Endothelial cell of umbilical vein (primary cell): Measurements from ENCODE around the gene COASY. TPM values are rescaled to one million over a fixed set of nuclear protein-coding genes. Genes with fewer than 3 reads are reported as not detected.

Experiments
- BruUV-seq: library from RNA; stranded (reverse); fragments of 400-500 nt; replicated peaks from 2 replicates; lab custom pipeline; 2021; lab: Mats Ljungman, UMichigan
- CTCF ChIA-PET: fragments of 300-600, 350-600 bp; sonication (Branson Sonifier 250); formaldehyde crosslinking; loops from one replicate; lab custom pipeline; 2021; ENCODE audit warnings: antibody characterized with exemption, inconsistent platforms; lab: Charles Lee
- POLR2A ChIA-PET: fragments of 300-600, 350-600 bp; sonication (Branson Sonifier 250); formaldehyde crosslinking; loops from one replicate; lab custom pipeline; 2021; ENCODE audit warnings: antibody characterized with exemption, inconsistent platforms; lab: Charles Lee
- DNase-seq: peaks from one replicate; pipeline ENCODE4 v3.0.0-alpha.2; 2011; ENCODE audit warnings: low read depth, low spot score
- FAIRE-seq: peaks from 2 replicates; lab custom pipeline; 2011; peaks lifted over from hg19 to GRCh38; lab: Jason Lieb, UNC
- H2AFZ ChIP-seq: 2 replicates; pipeline ENCODE4 v1.6.0; 2012; ENCODE audit warnings: low read depth, low read length, control low read depth, inconsistent platforms
- H3K27ac ChIP-seq: 2 replicates; pipeline ENCODE4 v1.5.1; 2011; ENCODE audit warnings: low read depth, mild to moderate bottlenecking, control low read depth, low read length, moderate library complexity; ENCODE audit not compliant: insufficient read depth
- H3K27me3 ChIP-seq, 2 experiments: 2 replicates each; pipeline versions ENCODE4 v1.6.0 to v1.6.1; 2011; ENCODE audit warnings: low read length in 2 of 2, mixed read lengths in 1 of 2; ENCODE audit not compliant: control insufficient read depth in 2 of 2, insufficient read depth in 2 of 2
- H3K36me3 ChIP-seq, 2 experiments: 2 replicates in 1 of 2; 3 replicates in 1 of 2; pipeline ENCODE4 v1.5.1; 2011; ENCODE audit warnings: low read length in 2 of 2, mild to moderate bottlenecking in 1 of 2, moderate library complexity in 1 of 2; ENCODE audit not compliant: control insufficient read depth in 2 of 2, insufficient read depth in 2 of 2; ENCODE audit errors: extremely low read depth in 1 of 2
- H3K4me1 ChIP-seq: 3 replicates; pipeline ENCODE4 v1.5.1; 2011; ENCODE audit warnings: mild to moderate bottlenecking, low read length; ENCODE audit not compliant: control insufficient read depth, insufficient read depth; ENCODE audit errors: extremely low read depth
- H3K4me2 ChIP-seq: 2 replicates; pipeline ENCODE4 v1.6.1; 2011; ENCODE audit warnings: low read length, control low read depth, mixed read lengths; ENCODE audit not compliant: insufficient read depth
- H3K4me3 ChIP-seq, 3 experiments: fragments of 200-600 bp in 1 of 3; sonication (generic), shearing (Covaris generic) in 1 of 3; replicated peaks in 1 of 3; 2 replicates each; pipeline ENCODE4 v1.5.1; 2011 to 2016; ENCODE audit warnings: control low read depth in 3 of 3, low read length in 3 of 3, mild to moderate bottlenecking in 2 of 3, inconsistent platforms in 1 of 3, low read depth in 1 of 3, moderate library complexity in 1 of 3; ENCODE audit not compliant: insufficient read depth in 1 of 3
- H3K79me2 ChIP-seq: 2 replicates; pipeline ENCODE4 v1.6.0; 2012; ENCODE audit warnings: low read length, inconsistent platforms; ENCODE audit not compliant: control insufficient read depth, insufficient read depth
- H3K9ac ChIP-seq: replicated peaks from 2 replicates; pipeline ENCODE3; 2011; ENCODE audit warnings: low read length, control low read depth; ENCODE audit not compliant: insufficient read depth; ENCODE audit errors: extremely low read depth
- H3K9me1 ChIP-seq: replicated peaks from 3 replicates; pipeline ENCODE4 v1.6.0; 2011; ENCODE audit warnings: mild to moderate bottlenecking, low read length; ENCODE audit not compliant: control insufficient read depth, insufficient read depth; ENCODE audit errors: extremely low read depth
- H3K9me3 ChIP-seq: replicated peaks from 2 replicates; pipeline ENCODE4 v1.5.1; 2012; ENCODE audit warnings: low read length, inconsistent platforms; ENCODE audit not compliant: control insufficient read depth, insufficient read depth
- H4K20me1 ChIP-seq: replicated peaks from 2 replicates; pipeline ENCODE3; 2011; ENCODE audit warnings: mild to moderate bottlenecking, low read length; ENCODE audit not compliant: control insufficient read depth, insufficient read depth; ENCODE audit errors: extremely low read depth
- EZH2 ChIP-seq: IDR thresholded peaks from 2 replicates; pipeline ENCODE4 v1.6.1; 2012; ENCODE audit warnings: borderline replicate concordance, low read depth, mild to moderate bottlenecking, moderate library complexity, low read length, inconsistent platforms; ENCODE audit not compliant: severe bottlenecking
- FOS ChIP-seq: IDR thresholded peaks from 2 replicates; pipeline ENCODE4 v1.6.1; 2011; ENCODE audit warnings: mild to moderate bottlenecking, low read length, moderate library complexity, borderline replicate concordance; ENCODE audit not compliant: insufficient read depth
- GATA2 ChIP-seq: IDR thresholded peaks from 2 replicates; pipeline ENCODE4 v1.7.0; 2011; ENCODE audit warnings: low read depth, mild to moderate bottlenecking, moderate library complexity, mixed read lengths, low read length; ENCODE audit not compliant: insufficient read length, insufficient read depth
- JUN ChIP-seq: IDR thresholded peaks from 2 replicates; pipeline ENCODE4 v1.6.1; 2011; ENCODE audit warnings: borderline replicate concordance, low read depth; ENCODE audit not compliant: insufficient read length, insufficient read depth
- MYC ChIP-seq: IDR thresholded peaks from one replicate; pipeline ENCODE4 v1.6.1; 2011; ENCODE audit warnings: mild to moderate bottlenecking, low read depth, low read length
- POLR2A ChIP-seq: IDR thresholded peaks from 2 replicates; pipeline ENCODE4 v1.6.1; 2012; ENCODE audit warnings: low read depth, mild to moderate bottlenecking, control low read depth, low read length
- POLR2AphosphoS5 ChIP-seq: IDR thresholded peaks from 2 replicates; pipeline ENCODE4 v1.6.1; 2012; ENCODE audit warnings: low read depth, mild to moderate bottlenecking, control low read depth, low read length, moderate library complexity; ENCODE audit not compliant: insufficient read depth
- dilution Hi-C: fragments of 300-500 bp; cut with MboI; formaldehyde crosslinking; loops from one replicate; pipeline ENCODE4 v1.15.0; 2019; ENCODE audit warnings: low sequenced_read_pairs; ENCODE audit not compliant: extremely low pct_ligation_motif_present
- intact Hi-C: fragments of 100-400 bp; cut with micrococcal nuclease; formaldehyde crosslinking; loops from one replicate; pipeline ENCODE4 v1.10.0; 2022
- polyA plus RNA-seq, 4 experiments: library from polyadenylated mRNA; depleted of rRNA in 3 of 4; stranded (reverse) in 3 of 4; unstranded in 1 of 4; fragments of >200 nt; gene quantifications; 2 replicates each; pipeline versions ENCODE4 v1.2.1 to v1.2.3, GENCODE V29; 2011 to 2012; ENCODE audit warnings: missing spikeins in 1 of 4
- total RNA-seq: library from RNA; stranded (reverse); gene quantifications from 2 replicates; pipeline ENCODE4 v1.2.3, GENCODE V29; 2021
- TF ChIP-seq, protein P1 (sequence below): IDR thresholded peaks from 2 replicates; pipeline ENCODE4 v1.6.1; 2011; ENCODE audit not compliant: insufficient read depth, insufficient read length
- TF ChIP-seq, protein P2 (sequence below), 2 donors: IDR thresholded peaks; 1 replicate in 1 of 2; 2 replicates in 1 of 2; pipeline ENCODE4 v1.5.1; 2011; ENCODE audit warnings: low read length in 2 of 2, mild to moderate bottlenecking in 2 of 2, moderate library complexity in 2 of 2, control low read depth in 1 of 2, inconsistent platforms in 1 of 2, low read depth in 1 of 2; ENCODE audit not compliant: insufficient read depth in 1 of 2; ENCODE audit errors: extremely low read depth in 1 of 2

The COASY gene
- total and polyA plus RNA-seq, 2 donors (not counting 3 experiments of a cell fraction or from before 2014, with no cell fraction given), result 39.6 to 69.2 TPM

DNA sequence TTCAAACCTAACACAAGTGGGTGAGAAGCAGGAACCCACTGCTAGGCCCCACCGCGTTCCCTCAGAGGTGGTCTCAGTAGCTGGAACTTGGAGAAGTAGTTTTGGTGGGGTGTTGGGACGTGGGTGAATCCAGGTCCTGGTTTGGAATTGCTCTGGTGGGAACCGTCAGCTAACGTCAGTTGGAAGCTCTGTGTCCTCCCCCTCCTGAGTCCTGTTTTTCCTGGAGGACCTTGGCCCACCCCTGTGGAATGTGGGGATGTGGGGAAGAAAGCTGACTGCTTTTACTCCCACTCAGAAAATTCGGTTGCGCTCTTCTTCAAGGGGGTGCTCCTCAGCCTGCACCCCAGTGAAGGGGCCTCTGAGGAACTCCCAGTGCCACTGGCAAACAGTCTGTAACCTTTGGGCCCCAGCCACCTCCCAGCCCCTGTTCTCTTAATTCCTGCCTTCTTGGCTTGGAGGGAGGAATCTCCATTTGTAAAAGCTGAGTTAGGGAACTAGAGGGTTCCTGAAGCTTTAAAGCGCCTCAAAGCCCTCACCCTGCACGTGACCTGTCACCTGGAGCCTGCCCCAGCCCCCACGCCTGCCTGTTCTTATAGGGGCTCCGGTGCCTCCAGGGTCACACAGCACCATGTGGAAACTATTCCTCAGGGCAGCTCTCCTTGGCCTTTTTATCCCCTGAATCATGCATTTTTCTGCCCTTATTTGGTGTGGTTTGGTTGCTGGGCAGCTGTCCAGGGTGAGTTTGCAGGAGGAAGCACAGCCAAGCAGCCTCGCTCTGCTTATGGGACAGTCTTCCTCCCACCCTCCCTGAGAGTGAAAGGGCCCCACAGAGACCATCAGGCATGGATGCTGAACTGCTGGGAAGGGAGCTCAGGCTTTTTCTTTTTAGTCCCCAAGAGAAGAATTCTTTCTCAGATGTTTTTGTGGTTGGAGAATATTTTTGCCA is 42.1 kb upstream of the COASY start:
- dilution Hi-C loops (loop anchor here (25.0 kb wide), 1 partner anchor 183 kb away; no protein-coding TSS in a partner anchor), intact Hi-C loops (loop anchor here (1.0 to 10.0 kb wide), 3 partner anchors 97 to 495 kb away; partner anchors contain the start of genes CAVIN1 and NKIRAS2)
- H3K27me3 ChIP-seq, result no peaks in the 10 kb centered on the region
- no peaks in the 10 kb centered on the region for H3K79me2 ChIP-seq
- no peaks in the 10 kb centered on the region for H3K9me3 ChIP-seq
- ChIA-PET POLR2A (interaction anchor here (0.9 to 4.5 kb wide), 11 partner anchors 16 to 208 kb away, joined by 4 to 38 read pairs (median 7); partner anchors contain the start of genes CAVIN1, NAGLU and STAT3), CTCF (interaction anchor here (0.6 to 5.4 kb wide), 22 partner anchors 7 to 335 kb away, joined by 3 to 190 read pairs (median 5); partner anchors contain the start of genes CAVIN1, NAGLU and STAT3)
- TSS peak; percentile 45 for BruUV-seq
- no peaks in the 10 kb centered on the region for H3K36me3 ChIP-seq
- H3K4me1 ChIP-seq, result peaks cover 58% of the 10 kb centered on the region
- TF ChIP-seq, protein P1, sequence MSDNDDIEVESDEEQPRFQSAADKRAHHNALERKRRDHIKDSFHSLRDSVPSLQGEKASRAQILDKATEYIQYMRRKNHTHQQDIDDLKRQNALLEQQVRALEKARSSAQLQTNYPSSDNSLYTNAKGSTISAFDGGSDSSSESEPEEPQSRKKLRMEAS, result peak; percentile 74
- TF ChIP-seq, protein P2, sequence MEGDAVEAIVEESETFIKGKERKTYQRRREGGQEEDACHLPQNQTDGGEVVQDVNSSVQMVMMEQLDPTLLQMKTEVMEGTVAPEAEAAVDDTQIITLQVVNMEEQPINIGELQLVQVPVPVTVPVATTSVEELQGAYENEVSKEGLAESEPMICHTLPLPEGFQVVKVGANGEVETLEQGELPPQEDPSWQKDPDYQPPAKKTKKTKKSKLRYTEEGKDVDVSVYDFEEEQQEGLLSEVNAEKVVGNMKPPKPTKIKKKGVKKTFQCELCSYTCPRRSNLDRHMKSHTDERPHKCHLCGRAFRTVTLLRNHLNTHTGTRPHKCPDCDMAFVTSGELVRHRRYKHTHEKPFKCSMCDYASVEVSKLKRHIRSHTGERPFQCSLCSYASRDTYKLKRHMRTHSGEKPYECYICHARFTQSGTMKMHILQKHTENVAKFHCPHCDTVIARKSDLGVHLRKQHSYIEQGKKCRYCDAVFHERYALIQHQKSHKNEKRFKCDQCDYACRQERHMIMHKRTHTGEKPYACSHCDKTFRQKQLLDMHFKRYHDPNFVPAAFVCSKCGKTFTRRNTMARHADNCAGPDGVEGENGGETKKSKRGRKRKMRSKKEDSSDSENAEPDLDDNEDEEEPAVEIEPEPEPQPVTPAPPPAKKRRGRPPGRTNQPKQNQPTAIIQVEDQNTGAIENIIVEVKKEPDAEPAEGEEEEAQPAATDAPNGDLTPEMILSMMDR (IDR thresholded peaks at IDR 0.05; ENCODE audit: extremely low read depth in 1 of 2, insufficient read depth in 1 of 2, low read depth in 1 of 2, low read length in 2 of 2), result no peak
- TF ChIP-seq POLR2A (peak; percentile 60), MYC (peak; percentile 69), FOS (peak; percentile 78), EZH2 (no peak), JUN (peak; percentile 73), POLR2AphosphoS5 (peak; percentile 78), GATA2 (peak; percentile 39)
- peak overlapping the region in 1 of 3 experiments; percentile 20 for H3K4me3 ChIP-seq
- peak overlapping the region; percentile 97 for H3K9ac ChIP-seq
- FAIRE-seq (peak; percentile 98), DNase-seq (peak; percentile 98)
- H4K20me1 ChIP-seq, result no peaks in the 10 kb centered on the region
- peak overlapping the region; percentile 48 for H3K4me2 ChIP-seq
- no peaks in the 10 kb centered on the region for H3K9me1 ChIP-seq
- peak overlapping the region; percentile 100 for H3K27ac ChIP-seq
- no peak overlapping the region for H2AFZ ChIP-seq
